HEK293 (cell line): ENCODE data around the gene C22orf39.

Source experiments
- ATF2 ChIP-seq: fragments of 450-650 bp; formaldehyde crosslinking; IDR thresholded peaks from 2 replicates; pipeline ENCODE4 v1.5.1; 2016; ENCODE audit warnings: missing biosample characterization, missing genetic modification characterization, low read depth
- CTCF ChIP-seq: fragments of 450-650 bp; formaldehyde crosslinking; IDR thresholded peaks from 2 replicates; pipeline ENCODE4 v1.5.1; 2016; ENCODE audit warnings: missing biosample characterization, missing genetic modification characterization
- PRDM6 ChIP-seq: fragments of 450-650 bp; formaldehyde crosslinking; IDR thresholded peaks from 2 replicates; pipeline ENCODE4 v1.5.1; 2017; ENCODE audit warnings: missing biosample characterization, missing genetic modification characterization
- REPIN1 ChIP-seq: fragments of 450-650 bp; formaldehyde crosslinking; IDR thresholded peaks from 2 replicates; pipeline ENCODE4 v1.5.1; 2017; ENCODE audit warnings: missing biosample characterization, missing genetic modification characterization, low read depth
- ZBTB8A ChIP-seq: fragments of 450-650 bp; formaldehyde crosslinking; IDR thresholded peaks from 2 replicates; pipeline ENCODE4 v1.5.1; 2016; ENCODE audit warnings: missing biosample characterization, missing genetic modification characterization
- ZNF114 ChIP-seq: fragments of 450-650 bp; formaldehyde crosslinking; IDR thresholded peaks from 2 replicates; pipeline ENCODE4 v1.5.0; 2017; ENCODE audit warnings: missing biosample characterization, missing genetic modification characterization
- ZNF146 ChIP-seq: fragments of 450-650 bp; formaldehyde crosslinking; IDR thresholded peaks from 2 replicates; pipeline ENCODE4 v1.5.1; 2016; ENCODE audit warnings: missing biosample characterization, missing genetic modification characterization
- ZNF184 ChIP-seq: fragments of 450-650 bp; IDR thresholded peaks from 2 replicates; pipeline ENCODE4 v1.5.1; 2018; ENCODE audit warnings: missing biosample characterization, mild to moderate bottlenecking, missing genetic modification characterization
- ZNF302 ChIP-seq: fragments of 450-650 bp; formaldehyde crosslinking; IDR thresholded peaks from 2 replicates; pipeline ENCODE4 v1.5.1; 2016; ENCODE audit warnings: missing biosample characterization, missing genetic modification characterization, low read depth
- ZNF311 ChIP-seq: fragments of 450-650 bp; formaldehyde crosslinking; IDR thresholded peaks from 2 replicates; pipeline ENCODE4 v1.5.1; 2017; ENCODE audit warnings: missing biosample characterization, missing genetic modification characterization, borderline replicate concordance
- ZNF335 ChIP-seq: fragments of 450-650 bp; formaldehyde crosslinking; conservative IDR thresholded peaks from 2 replicates; pipeline ENCODE4 v1.5.1; 2016; ENCODE audit warnings: missing biosample characterization, missing genetic modification characterization
- ZNF704 ChIP-seq: fragments of 450-650 bp; formaldehyde crosslinking; IDR thresholded peaks from 2 replicates; pipeline ENCODE4 v1.5.1; 2016; ENCODE audit warnings: missing biosample characterization, missing genetic modification characterization
- ZNF768 ChIP-seq: fragments of 450-650 bp; formaldehyde crosslinking; IDR thresholded peaks from 2 replicates; pipeline ENCODE4 v1.5.1; 2018; ENCODE audit warnings: missing biosample characterization, mild to moderate bottlenecking, missing genetic modification characterization
- ZNF792 ChIP-seq: fragments of 450-650 bp; formaldehyde crosslinking; IDR thresholded peaks from 2 replicates; pipeline ENCODE4 v1.5.1; 2016; ENCODE audit warnings: missing biosample characterization, missing genetic modification characterization

- no peak for TF ChIP-seq ZNF184 (tag by site-specific recombination)
- no peak for TF ChIP-seq ATF2 (tag by site-specific recombination)
- no peak for TF ChIP-seq REPIN1
- TF ChIP-seq ZNF335 (tag by site-specific recombination) = no peak
- no peak for TF ChIP-seq ZNF302 (tag by site-specific recombination)
- TF ChIP-seq ZNF704 (tag by site-specific recombination) = no peak
- TF ChIP-seq CTCF (tag by site-specific recombination) = no peak
- no peak for TF ChIP-seq ZNF311
- TF ChIP-seq ZNF792 = no peak
- no peak for TF ChIP-seq PRDM6 (tag by site-specific recombination)
- no peak for TF ChIP-seq ZNF768 (tag by site-specific recombination)
- no peak for TF ChIP-seq ZBTB8A (tag by site-specific recombination)
- no peak for TF ChIP-seq ZNF146 (tag by site-specific recombination)
- TF ChIP-seq ZNF114 (tag by site-specific recombination) = no peak
Measured at GRCh38 chr22:19397734-19398104, 49.8 kb downstream of the C22orf39 start.
